GM12878 (cell line): Measurements from ENCODE around the gene CYP4X1. TPM values are rescaled to one million over a fixed set of nuclear protein-coding genes. Genes with fewer than 3 reads are reported as not detected.

ENCODE experiments used
- ATAC-seq: fragments of 200-7000 bp; cut with Tn5 transposase; 3 replicates; pipeline ENCODE4 v1.9.1; 2020; ENCODE audit warnings: mild to moderate bottlenecking, moderate library complexity
- BruUV-seq: library from RNA; stranded (reverse); fragments of 400-500 nt; replicated peaks from 2 replicates; lab custom pipeline; 2021; lab: Mats Ljungman, UMichigan
- CTCF ChIA-PET: fragments of 300-600 bp; sonication (Branson Sonifier 250); formaldehyde crosslinking; extraction: SDS; loops from one replicate; lab custom pipeline; 2021; ENCODE audit warnings: inconsistent platforms; lab: Yijun Ruan, JAX
- POLR2A ChIA-PET: fragments of 350-600 bp; formaldehyde crosslinking; extraction: SDS; loops from one replicate; lab custom pipeline; 2021; ENCODE audit warnings: inconsistent platforms; lab: Charles Lee
- RAD21 ChIA-PET: fragments of 300-600 bp; sonication (Branson Sonifier 250); formaldehyde crosslinking; loops from one replicate; lab custom pipeline; 2023; ENCODE audit warnings: antibody characterized with exemption; ENCODE audit not compliant: unreplicated experiment; lab: Charles Lee
- SMC1A ChIA-PET: fragments of 300-600 bp; sonication (Branson Sonifier 250); formaldehyde crosslinking; loops from one replicate; lab custom pipeline; 2023; ENCODE audit not compliant: unreplicated experiment, uncharacterized antibody; lab: Charles Lee
- DNase-seq: peaks from one replicate; pipeline ENCODE4 v3.0.0-alpha.2; 2011; ENCODE audit warnings: low read depth, low spot score
- FAIRE-seq: peaks from 3 replicates; lab custom pipeline; 2011; peaks lifted over from hg19 to GRCh38; lab: Jason Lieb, UNC
- H2AFZ ChIP-seq: 2 replicates; pipeline ENCODE4 v1.6.0; 2011; ENCODE audit warnings: low read depth, low read length, control low read depth; ENCODE audit not compliant: control insufficient read depth
- H3K27ac ChIP-seq: 2 replicates; pipeline ENCODE4 v1.5.1; 2011; ENCODE audit warnings: control low read depth; ENCODE audit not compliant: control insufficient read depth, insufficient read depth
- H3K27me3 ChIP-seq, 2 experiments: replicated peaks in 1 of 2; 2 replicates each; pipeline versions ENCODE4 v1.6.0 to v1.6.1; 2011; ENCODE audit warnings: low read length in 1 of 2; ENCODE audit not compliant: control insufficient read depth in 2 of 2, insufficient read depth in 2 of 2
- H3K36me3 ChIP-seq, 2 experiments: 2 replicates each; pipeline ENCODE4 v1.5.1; 2011; ENCODE audit warnings: low read length in 1 of 2; ENCODE audit not compliant: control insufficient read depth in 2 of 2, insufficient read depth in 2 of 2
- H3K4me1 ChIP-seq: 2 replicates; pipeline ENCODE4 v1.6.1; 2011; ENCODE audit warnings: mild to moderate bottlenecking, low read length, moderate library complexity, mixed read lengths; ENCODE audit not compliant: control insufficient read depth, insufficient read depth
- H3K4me2 ChIP-seq: 2 replicates; pipeline ENCODE4 v1.6.0; 2011; ENCODE audit warnings: control low read depth; ENCODE audit not compliant: control insufficient read depth, insufficient read depth
- H3K4me3 ChIP-seq: fragments of 200-600 bp; sonication (generic); 2 replicates; pipeline ENCODE4 v1.5.1; 2016
- H3K79me2 ChIP-seq: 2 replicates; pipeline ENCODE4 v1.6.0; 2011; ENCODE audit warnings: low read length; ENCODE audit not compliant: control insufficient read depth, insufficient read depth
- H3K9ac ChIP-seq: 2 replicates; pipeline ENCODE4 v1.8.0; 2011; ENCODE audit warnings: low read length, control low read depth, mixed read lengths; ENCODE audit not compliant: control insufficient read depth, insufficient read depth
- H3K9me3 ChIP-seq: replicated peaks from 3 replicates; pipeline ENCODE4 v1.5.1; 2011; ENCODE audit warnings: mild to moderate bottlenecking, low read length; ENCODE audit not compliant: control insufficient read depth, insufficient read depth
- H4K20me1 ChIP-seq: 2 replicates; pipeline ENCODE4 v1.6.0; 2011; ENCODE audit not compliant: control insufficient read depth, insufficient read depth
- CBX5 ChIP-seq: sonication (generic); IDR thresholded peaks from 2 replicates; pipeline ENCODE4 v1.6.1; 2016; ENCODE audit warnings: low read depth, moderate library complexity, mild to moderate bottlenecking, inconsistent platforms
- CEBPB ChIP-seq, 2 experiments: fragments of 150-350 bp in 1 of 2; IDR thresholded peaks; 2 replicates each; pipeline ENCODE4 v1.6.1; 2012 to 2014; ENCODE audit warnings: low read depth in 2 of 2, low read length in 2 of 2, borderline replicate concordance in 1 of 2, inconsistent platforms in 1 of 2
- CUX1 ChIP-seq: IDR thresholded peaks from 2 replicates; pipeline ENCODE4 v1.6.1; 2012; ENCODE audit warnings: improper control_type of control experiment, low read depth, low read length; ENCODE audit not compliant: insufficient replicate concordance
- E2F4 ChIP-seq: IDR thresholded peaks from 2 replicates; pipeline ENCODE4 v1.6.1; 2012; ENCODE audit warnings: low read depth, low read length, improper control_type of control experiment
- HDAC6 ChIP-seq: fragments of 200-600 bp; sonication (generic); IDR thresholded peaks from one replicate; pipeline ENCODE4 v1.8.0; 2017; ENCODE audit warnings: antibody characterized with exemption; ENCODE audit not compliant: unreplicated experiment
- HDGF ChIP-seq: fragments of 450-650 bp; IDR thresholded peaks from 2 replicates; pipeline ENCODE4 v1.6.1; 2016; ENCODE audit warnings: antibody characterized with exemption
- IRF4 ChIP-seq: IDR thresholded peaks from 2 replicates; pipeline ENCODE4 v1.6.1; 2011; ENCODE audit warnings: low read depth, low read length
- JUND ChIP-seq: IDR thresholded peaks from 2 replicates; pipeline ENCODE4 v1.6.1; 2012; ENCODE audit warnings: low read depth, mild to moderate bottlenecking, low read length, improper control_type of control experiment, moderate library complexity
- KDM1A ChIP-seq: fragments of 200-600 bp; sonication (generic); IDR thresholded peaks from 2 replicates; pipeline ENCODE4 v1.6.1; 2016; ENCODE audit warnings: borderline replicate concordance
- MEF2A ChIP-seq: IDR thresholded peaks from 2 replicates; pipeline ENCODE4 v1.6.1; 2011; ENCODE audit warnings: low read depth, mild to moderate bottlenecking, low read length, moderate library complexity; ENCODE audit not compliant: insufficient read depth
- NFXL1 ChIP-seq: fragments of 450-650 bp; IDR thresholded peaks from 2 replicates; pipeline ENCODE4 v1.6.1; 2017; ENCODE audit warnings: antibody characterized with exemption, mild to moderate bottlenecking, borderline replicate concordance
- NR2C1 ChIP-seq: fragments of 450-650 bp; IDR thresholded peaks from 2 replicates; pipeline ENCODE4 v1.6.1; 2017; ENCODE audit warnings: antibody characterized with exemption, mild to moderate bottlenecking, moderate library complexity
- WGBS: methylation state at CpG from one replicate; pipeline ENCODE4 v1.1.6; 2016; ENCODE audit warnings: low lambda C conversion rate; ENCODE audit not compliant: insufficient replicate concordance, insufficient coverage; ENCODE audit errors: missing lambda C conversion rate; 5-methylcytosine and 5-hydroxymethylcytosine counted together
- in situ Hi-C: fragments of 300-500 bp; cut with MboI; formaldehyde crosslinking; loops from 9 replicates; pipeline ENCODE4 v1.14.3; 2018; ENCODE audit warnings: mixed read lengths
- intact Hi-C: fragments of 100-400 bp; cut with micrococcal nuclease; formaldehyde crosslinking; loops from one replicate; pipeline ENCODE4 v1.14.2; 2022; ENCODE audit not compliant: unreplicated experiment
- polyA plus RNA-seq, 11 experiments: library from polyadenylated mRNA; depleted of rRNA in 4 of 11; unstranded in 6 of 11; stranded (reverse) in 5 of 11; fragments of >200 nt; fragmentation: Nextera tagmentation in 4 of 11; fragmentation: Illumina TruSeq in 1 of 11; extraction: Ambion mirVana in 4 of 11; extraction: Trizol in 1 of 11; gene quantifications; 1 replicate in 1 of 11; 2 replicates in 10 of 11; pipeline versions ENCODE4 v1.2.1 to v1.2.3, GENCODE V29; 2011 to 2016; ENCODE audit warnings: inconsistent platforms in 2 of 11, missing spikeins in 2 of 11, low read depth in 1 of 11
- total RNA-seq, 4 experiments: library from RNA; depleted of rRNA in 3 of 4; stranded (reverse); fragments of >200 nt in 3 of 4; fragmentation: Illumina TruSeq in 1 of 4; extraction: Trizol in 1 of 4; gene quantifications; 2 replicates each; pipeline versions ENCODE4 v1.2.1 to v1.2.3, GENCODE V29; 2013 to 2021

CYP4X1 gene
- total and polyA plus RNA-seq, 10 of the 15 experiments (the other 5 are each of a cell fraction or from before 2014, with no cell fraction given), result 0.03 to 0.04 (median 0.03) TPM; not detected in 7

- RAD21 ChIA-PET, result no interaction called here
- Histone ChIP-seq H3K9me3 (no peaks in the 10 kb centered on the region), H3K4me2 (no peak overlapping the region), H3K4me1 (no peaks in the 10 kb centered on the region), H3K79me2 (no peaks in the 10 kb centered on the region), H2AFZ (no peak overlapping the region), H3K27ac (no peak overlapping the region), H4K20me1 (no peaks in the 10 kb centered on the region), H3K36me3 (no peaks in the 10 kb centered on the region), H3K9ac (no peak overlapping the region), H3K27me3 (no peaks in the 10 kb centered on the region; a peak in 1 of 4 replicates), H3K4me3 (no peak overlapping the region)
- ATAC-seq (no peak), FAIRE-seq (no peak), DNase-seq (no peak)
- TF ChIP-seq NFXL1 (no peak), IRF4 (no peak), CEBPB (IDR thresholded peaks at IDR 0.05; ENCODE audit: borderline replicate concordance in 1 of 2, low read depth in 2 of 2, low read length in 2 of 2) (no peak), MEF2A (no peak), E2F4 (no peak), JUND (no peak)
- 0% methylated on average over 1 of the region's 1 CpG for whole genome bisulfite sequencing
- BruUV-seq, result no TSS peak
- CTCF ChIA-PET, result no interaction called here
- intact Hi-C loops (no loop called here), in situ Hi-C loops (no loop called here)
- POLR2A ChIA-PET, result interaction anchor here (0.7 kb wide), 1 partner anchor 397 kb away, joined by 4 read pairs; no protein-coding TSS in a partner anchor
- SMC1A ChIA-PET, result no interaction called here
These were observed 13.3 kb downstream of the CYP4X1 start for GRCh38 chr1:47036764-47037163.

- no peaks in the 10 kb centered on the region for H3K27me3 ChIP-seq
- H4K20me1 ChIP-seq, result no peaks in the 10 kb centered on the region
- H2AFZ ChIP-seq, result no peak overlapping the region
- no peaks in the 10 kb centered on the region for H3K4me1 ChIP-seq
- RAD21 ChIA-PET, result no interaction called here
- ATAC-seq (no peak), DNase-seq (no peak), FAIRE-seq (no peak)
- POLR2A ChIA-PET, result no interaction called here
- H3K4me3 ChIP-seq, result no peak overlapping the region
- no peaks in the 10 kb centered on the region for H3K79me2 ChIP-seq
- intact Hi-C loops, result no loop called here
- no peaks in the 10 kb centered on the region for H3K36me3 ChIP-seq
- 5% methylated on average over 1 of the region's 1 CpG for WGBS
- CTCF ChIA-PET, result no interaction called here
- SMC1A ChIA-PET, result interaction anchor here (1.2 kb wide), 1 partner anchor 21 kb away, joined by 4 read pairs; no protein-coding TSS in a partner anchor
- no peak overlapping the region for H3K4me2 ChIP-seq
- in situ Hi-C loops, result no loop called here
- no peaks in the 10 kb centered on the region for H3K9me3 ChIP-seq
- no peak overlapping the region for H3K9ac ChIP-seq
- BruUV-seq, result no TSS peak
- no peak overlapping the region for H3K27ac ChIP-seq
- no peak for TF ChIP-seq HDAC6
- TF ChIP-seq HDGF, result no peak
- no peak for TF ChIP-seq KDM1A
- no peak for TF ChIP-seq CBX5
- no peak for TF ChIP-seq CUX1
- no peak for TF ChIP-seq NR2C1
These were observed 35.9 kb downstream of the CYP4X1 start for GRCh38 chr1:47059376-47059775.
